ENCODE data around the gene REXO4. TPM values are rescaled to one million over a fixed set of nuclear protein-coding genes. Genes with fewer than 3 reads are reported as not detected.

The REXO4 gene
- total and polyA plus RNA-seq, 2 donors (not counting 3 experiments of a cell fraction or from before 2014, with no cell fraction given), result 19.5 to 29.5 TPM

GRCh38 chr9:133419005-133419404 is 1.2 kb upstream of the REXO4 start:
- FAIRE-seq, result peak; percentile 55
- Histone ChIP-seq H3K36me3 (ENCODE audit: control insufficient read depth in 2 of 2, extremely low read depth in 1 of 2, insufficient read depth in 2 of 2, low read length in 2 of 2) (peaks cover 6 to 8% of the 10 kb centered on the region in 2 experiments), H3K9me3 (replicated peaks; ENCODE audit: control insufficient read depth, insufficient read depth, low read length) (no peaks in the 10 kb centered on the region), H3K79me2 (ENCODE audit: control insufficient read depth, insufficient read depth, low read length) (peaks cover 34% of the 10 kb centered on the region), H3K4me3 (replicated peaks in 1 of 3; ENCODE audit: insufficient read depth in 1 of 3, low read depth in 1 of 3, low read length in 3 of 3) (no peak overlapping the region), H3K27ac (ENCODE audit: insufficient read depth, low read depth, low read length) (no peak overlapping the region), H3K4me1 (ENCODE audit: control insufficient read depth, extremely low read depth, insufficient read depth, low read length) (peaks cover 9% of the 10 kb centered on the region), H3K4me2 (ENCODE audit: insufficient read depth, low read length) (peak overlapping the region; percentile 64), H3K27me3 (ENCODE audit: control insufficient read depth in 2 of 2, insufficient read depth in 2 of 2, low read length in 2 of 2) (no peaks in the 10 kb centered on the region), H2AFZ (ENCODE audit: low read depth, low read length) (no peak overlapping the region), H3K9ac (replicated peaks; ENCODE audit: extremely low read depth, insufficient read depth, low read length) (no peak overlapping the region), H4K20me1 (replicated peaks; ENCODE audit: control insufficient read depth, extremely low read depth, insufficient read depth, low read length) (no peaks in the 10 kb centered on the region), H3K9me1 (replicated peaks; ENCODE audit: control insufficient read depth, extremely low read depth, insufficient read depth, low read length) (no peaks in the 10 kb centered on the region)
- dilution Hi-C loops (cut with MboI; ENCODE audit: extremely low pct_ligation_motif_present, low sequenced_read_pairs) (no loop called here), intact Hi-C loops (cut with micrococcal nuclease) (no loop called here)
- no peak for TF ChIP-seq EZH2 (IDR thresholded peaks at IDR 0.05; ENCODE audit: borderline replicate concordance, low read depth, low read length, severe bottlenecking)
- no peak for TF ChIP-seq MYC (IDR thresholded peaks at IDR 0.05; ENCODE audit: low read depth, low read length)
- no peak for TF ChIP-seq POLR2A (IDR thresholded peaks at IDR 0.05; ENCODE audit: low read depth, low read length)
- no peak for TF ChIP-seq MAX (IDR thresholded peaks at IDR 0.05; ENCODE audit: insufficient read depth, insufficient read length)
- no peak for TF ChIP-seq CTCF (IDR thresholded peaks at IDR 0.05; ENCODE audit: extremely low read depth in 1 of 2, insufficient read depth in 1 of 2, low read depth in 1 of 2, low read length in 2 of 2)
- TF ChIP-seq GATA2 (IDR thresholded peaks at IDR 0.05; ENCODE audit: insufficient read depth, insufficient read length, low read depth, low read length), result no peak
- TF ChIP-seq JUN (IDR thresholded peaks at IDR 0.05; ENCODE audit: borderline replicate concordance, insufficient read depth, insufficient read length, low read depth), result no peak
- TF ChIP-seq POLR2AphosphoS5 (IDR thresholded peaks at IDR 0.05; ENCODE audit: insufficient read depth, low read depth, low read length), result no peak
- TF ChIP-seq FOS (IDR thresholded peaks at IDR 0.05; ENCODE audit: borderline replicate concordance, insufficient read depth, low read length), result no peak
- ChIA-PET POLR2A (no interaction called here), CTCF (no interaction called here)
- no TSS peak for BruUV-seq (replicated peaks)
- no peak for DNase-seq (ENCODE audit: low read depth, low spot score)

Data from endothelial cell of umbilical vein (primary cell).